H1 (cell line): ENCODE measurements around the gene CKAP5. TPM values are rescaled to one million over a fixed set of nuclear protein-coding genes. Genes with fewer than 3 reads are reported as not detected.

ENCODE experiments used
- JUND ChIP-seq: IDR thresholded peaks from 2 replicates; pipeline ENCODE4 v1.6.1; 2011; ENCODE audit warnings: mild to moderate bottlenecking, improper control_type of control experiment, low read length
- polyA plus RNA-seq, 7 experiments: library from polyadenylated mRNA; depleted of rRNA in 3 of 7; stranded (reverse) in 5 of 7; unstranded in 2 of 7; fragments of >200 nt in 5 of 7; fragments of 200-250 nt in 2 of 7; gene quantifications; 1 replicate in 5 of 7; 2 replicates in 1 of 7; 4 replicates in 1 of 7; pipeline versions ENCODE4 v1.2.1 to v1.2.3, GENCODE V29; 2011 to 2013; ENCODE audit warnings: missing spikeins in 2 of 7, mixed read lengths in 2 of 7
- total RNA-seq: library from RNA; stranded (reverse); fragmentation: NEBNext Ultra II Directional; extraction: Animal tissue kit (Norgen Biotek cat#: 25700); gene quantifications from 2 replicates; pipeline ENCODE4 v1.2.1, GENCODE V29; 2021

Gene CKAP5
- total and polyA plus RNA-seq, 2 of the 8 experiments (the other 6 are each of a cell fraction or from before 2014, with no cell fraction given) = 64.8 to 185 TPM

- TF ChIP-seq JUND = no peak
Observed at GRCh38 chr11:46827995-46828394, 18.1 kb downstream of the CKAP5 start (continued).
